Neuron (in vitro differentiated cells): ENCODE results near the gene MS4A4E.

ENCODE experiments used
- H2AFZ ChIP-seq: one replicate; pipeline ENCODE4 v1.6.1; 2013; ENCODE audit warnings: low read depth, mild to moderate bottlenecking, inconsistent platforms, low read length, moderate library complexity
- H3K27me3 ChIP-seq: one replicate; pipeline ENCODE4 v1.6.1; 2013; ENCODE audit warnings: low read length; ENCODE audit not compliant: insufficient read depth
- H3K36me3 ChIP-seq: one replicate; pipeline ENCODE4 v1.6.1; 2013; ENCODE audit warnings: low read length; ENCODE audit not compliant: insufficient read depth
- H3K4me1 ChIP-seq: one replicate; pipeline ENCODE4 v1.6.1; 2013; ENCODE audit warnings: low read length; ENCODE audit not compliant: insufficient read depth
- H3K4me3 ChIP-seq: 2 replicates; pipeline ENCODE4 v1.5.1; 2013; ENCODE audit warnings: mild to moderate bottlenecking, low read length, moderate library complexity
- H3K9me3 ChIP-seq: one replicate; pipeline ENCODE4 v1.6.1; 2013; ENCODE audit warnings: low read length

Gene MS4A4E

DNA sequence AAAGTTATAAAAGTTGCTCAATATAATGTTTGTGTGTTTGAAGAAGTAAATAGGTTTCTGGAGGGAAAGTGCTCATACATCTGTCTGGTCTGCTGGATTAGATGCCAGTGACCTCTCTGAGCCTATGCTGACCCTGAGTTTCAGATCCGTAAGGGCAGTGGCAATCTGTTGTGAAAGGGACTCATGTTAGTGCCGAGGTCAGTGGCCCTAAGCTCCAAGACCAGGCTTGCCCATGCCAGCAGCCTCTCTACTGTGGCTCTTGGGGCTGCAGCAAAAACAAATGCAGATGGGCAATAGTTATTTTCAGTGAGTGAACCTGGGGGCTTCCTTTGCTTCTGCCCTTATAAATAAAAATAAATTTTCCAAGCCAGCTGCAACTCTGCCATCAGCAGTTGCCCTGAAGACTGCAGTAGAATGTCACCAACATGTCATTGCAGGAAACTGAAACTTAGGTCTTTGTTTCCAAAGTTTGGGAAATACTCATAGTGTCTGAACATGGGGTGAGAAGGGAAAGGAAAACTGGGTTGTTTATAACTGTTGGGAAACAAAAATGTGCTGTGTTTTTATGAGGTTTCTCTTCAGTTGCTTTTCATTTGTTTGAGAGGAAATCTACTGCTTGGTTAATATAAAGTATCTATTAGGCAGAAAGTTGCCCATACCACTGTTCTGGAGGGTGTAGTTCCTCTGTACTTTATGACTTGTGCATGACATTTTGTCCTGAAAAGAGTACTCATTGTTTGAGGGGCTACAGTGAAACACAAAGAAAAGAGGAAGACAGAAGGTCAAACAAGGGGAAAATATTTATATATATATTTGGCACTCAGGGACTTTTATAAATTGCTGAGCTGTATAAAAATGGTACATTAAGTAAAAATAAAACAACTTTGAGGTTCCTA, 9.5 kb upstream of the MS4A4E start:
- Histone ChIP-seq H3K9me3 (no peaks in the 10 kb centered on the region), H3K27me3 (peaks cover 3% of the 10 kb centered on the region)

DNA sequence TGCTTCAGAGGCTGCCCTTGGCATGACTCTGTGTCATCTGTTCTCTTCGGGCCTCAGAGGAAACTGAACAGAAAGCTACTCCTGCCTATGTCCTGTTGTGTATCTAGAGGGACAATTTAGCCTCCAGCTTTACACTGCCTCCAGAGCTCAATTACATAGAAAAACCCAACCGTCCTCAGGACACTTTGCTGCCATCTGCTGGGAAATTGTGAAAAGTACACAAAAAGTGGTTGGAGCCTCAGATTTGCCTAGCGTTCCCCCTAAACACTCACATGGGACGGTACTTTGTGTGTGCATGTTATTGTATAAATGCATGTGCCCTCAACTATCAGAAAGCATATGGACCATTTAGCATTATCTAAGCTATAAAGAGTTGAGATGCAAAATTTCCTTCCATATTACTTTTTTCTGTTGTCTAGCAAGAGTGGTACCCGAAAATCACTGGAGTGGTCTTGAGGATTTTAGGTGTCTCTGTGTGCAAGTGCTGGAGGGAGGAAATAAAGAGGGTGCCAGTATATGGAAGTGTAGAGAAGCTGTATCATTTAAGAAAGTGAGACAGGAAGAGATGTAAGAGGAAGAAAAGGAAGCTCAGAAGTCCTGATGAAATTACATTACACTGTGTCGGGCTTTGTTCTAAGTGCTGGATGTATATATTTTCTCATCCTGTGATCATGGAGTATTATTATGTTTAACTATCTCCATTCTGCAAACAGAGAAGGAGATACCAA, 8.7 kb upstream of the MS4A4E start:
- Histone ChIP-seq H3K36me3 (no peaks in the 10 kb centered on the region), H3K4me3 (no peak overlapping the region), H3K27me3 (peaks cover 3% of the 10 kb centered on the region), H3K9me3 (no peaks in the 10 kb centered on the region), H2AFZ (no peak overlapping the region), H3K4me1 (no peaks in the 10 kb centered on the region)

More for the DNA sequence above, 9.5 kb upstream of the MS4A4E start:
- Histone ChIP-seq H3K4me3 (no peak overlapping the region), H3K36me3 (no peaks in the 10 kb centered on the region), H2AFZ (no peak overlapping the region), H3K4me1 (no peaks in the 10 kb centered on the region)

- peaks cover 5% of the 10 kb centered on the region for H3K27me3 ChIP-seq
- no peaks in the 10 kb centered on the region for H3K9me3 ChIP-seq
- H3K4me1 ChIP-seq = no peaks in the 10 kb centered on the region
- H3K36me3 ChIP-seq = no peaks in the 10 kb centered on the region
- H2AFZ ChIP-seq = no peak overlapping the region
- no peak overlapping the region for H3K4me3 ChIP-seq
Measured at GRCh38 chr11:60241786-60242185, 1.2 kb downstream of the MS4A4E start.

DNA sequence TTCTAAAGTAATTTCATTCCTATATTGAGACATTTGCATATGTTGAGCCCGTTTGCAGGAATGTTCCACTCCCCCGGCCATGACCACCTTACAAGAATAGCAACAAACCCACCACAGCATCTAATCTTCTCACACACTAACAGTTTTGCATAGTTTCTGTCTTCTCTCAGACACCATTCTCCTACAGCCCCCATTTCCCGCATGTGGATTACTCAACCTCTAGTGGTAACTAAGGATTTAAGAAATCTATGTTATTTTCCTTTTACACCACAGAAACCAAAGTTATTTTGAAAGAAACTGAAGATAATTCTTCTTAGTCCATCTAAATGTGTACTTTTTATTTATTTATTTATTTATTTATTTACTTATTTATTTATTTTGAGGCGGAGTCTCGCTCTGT, 2.3 kb downstream of the MS4A4E start:
- H3K4me3 ChIP-seq = no peak overlapping the region
- H3K27me3 ChIP-seq = peaks cover 5% of the 10 kb centered on the region
- H3K4me1 ChIP-seq = no peaks in the 10 kb centered on the region
- H2AFZ ChIP-seq = no peak overlapping the region
- H3K36me3 ChIP-seq = no peaks in the 10 kb centered on the region
- H3K9me3 ChIP-seq = no peaks in the 10 kb centered on the region

DNA sequence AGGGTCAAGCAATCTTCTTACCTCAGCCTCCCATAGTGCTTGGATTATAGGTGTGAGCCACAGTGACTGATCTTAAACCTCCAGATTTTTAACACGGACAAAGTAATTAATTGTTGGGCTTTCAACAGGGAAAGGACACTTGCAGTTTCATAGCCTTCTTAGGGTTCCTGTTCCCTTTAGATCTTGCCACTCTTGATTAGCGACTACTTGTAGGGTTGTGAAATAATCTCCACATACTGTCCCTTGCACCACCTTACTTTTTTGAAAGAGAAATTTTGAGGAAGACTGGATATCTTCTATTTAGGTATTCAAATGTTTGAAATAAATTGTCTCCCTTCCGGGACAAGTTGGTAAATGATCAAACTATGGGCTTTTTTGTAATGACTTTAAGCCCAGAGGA, 7.6 kb downstream of the MS4A4E start:
- Histone ChIP-seq H2AFZ (no peak overlapping the region), H3K4me1 (no peaks in the 10 kb centered on the region), H3K27me3 (peaks cover 3% of the 10 kb centered on the region), H3K36me3 (no peaks in the 10 kb centered on the region), H3K9me3 (no peaks in the 10 kb centered on the region), H3K4me3 (no peak overlapping the region)

- Histone ChIP-seq H3K4me1 (peaks cover 6% of the 10 kb centered on the region), H2AFZ (no peak overlapping the region), H3K4me3 (no peak overlapping the region), H3K9me3 (no peaks in the 10 kb centered on the region), H3K27me3 (peaks cover 3% of the 10 kb centered on the region), H3K36me3 (no peaks in the 10 kb centered on the region)
Measured at GRCh38 chr11:60230681-60231080, 12.3 kb downstream of the MS4A4E start.

GRCh38 chr11:60222141-60222540, 20.8 kb downstream of the MS4A4E start:
- H3K36me3 ChIP-seq = no peaks in the 10 kb centered on the region
- H3K9me3 ChIP-seq = no peaks in the 10 kb centered on the region
- H3K4me3 ChIP-seq = no peak overlapping the region
- H2AFZ ChIP-seq = no peak overlapping the region
- no peaks in the 10 kb centered on the region for H3K4me1 ChIP-seq
- H3K27me3 ChIP-seq = peaks cover 4% of the 10 kb centered on the region

DNA sequence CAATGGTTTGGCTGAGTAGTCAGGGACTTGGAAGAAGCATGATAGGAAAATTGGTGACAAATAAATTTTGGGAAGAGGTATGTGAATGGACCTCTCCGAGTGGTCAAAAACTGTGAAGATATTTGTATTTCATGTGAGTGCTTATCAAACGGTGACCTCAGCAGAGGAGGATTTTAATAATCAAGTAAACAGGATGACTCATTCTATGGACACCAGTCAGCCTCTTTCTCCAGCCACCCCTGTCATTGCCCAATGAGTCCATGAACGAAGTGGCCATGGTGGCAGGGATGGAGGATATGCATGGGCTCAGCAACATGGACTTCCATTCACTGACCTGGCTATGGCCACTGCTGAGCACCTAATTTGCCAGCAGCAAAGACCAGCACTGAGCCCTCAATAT, 21.2 kb downstream of the MS4A4E start:
- no peak overlapping the region for H2AFZ ChIP-seq
- no peaks in the 10 kb centered on the region for H3K36me3 ChIP-seq
- H3K27me3 ChIP-seq = peaks cover 4% of the 10 kb centered on the region
- no peaks in the 10 kb centered on the region for H3K4me1 ChIP-seq
- no peak overlapping the region for H3K4me3 ChIP-seq
- no peaks in the 10 kb centered on the region for H3K9me3 ChIP-seq

DNA sequence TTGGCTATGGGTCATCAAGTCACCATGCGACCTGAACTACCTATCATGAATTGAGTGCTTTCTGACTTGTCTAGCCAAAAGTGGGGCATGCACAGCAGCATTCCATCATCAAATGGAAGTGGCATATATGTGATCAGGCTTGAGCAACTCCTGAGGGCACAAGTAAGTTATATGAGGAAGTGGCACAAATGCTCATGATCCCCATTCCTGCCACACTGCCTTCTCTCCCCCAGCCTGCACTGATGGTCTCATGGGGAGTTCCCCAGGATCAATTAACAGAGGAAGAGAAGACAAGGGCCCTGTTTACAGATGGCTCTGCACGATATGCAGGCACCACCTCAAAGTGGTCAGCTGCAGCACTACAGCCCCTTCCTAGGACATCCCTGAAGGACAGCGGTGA, 21.8 kb downstream of the MS4A4E start:
- H3K4me1 ChIP-seq = no peaks in the 10 kb centered on the region
- H2AFZ ChIP-seq = no peak overlapping the region
- no peak overlapping the region for H3K4me3 ChIP-seq
- no peaks in the 10 kb centered on the region for H3K36me3 ChIP-seq
- peaks cover 4% of the 10 kb centered on the region for H3K27me3 ChIP-seq
- H3K9me3 ChIP-seq = no peaks in the 10 kb centered on the region

DNA sequence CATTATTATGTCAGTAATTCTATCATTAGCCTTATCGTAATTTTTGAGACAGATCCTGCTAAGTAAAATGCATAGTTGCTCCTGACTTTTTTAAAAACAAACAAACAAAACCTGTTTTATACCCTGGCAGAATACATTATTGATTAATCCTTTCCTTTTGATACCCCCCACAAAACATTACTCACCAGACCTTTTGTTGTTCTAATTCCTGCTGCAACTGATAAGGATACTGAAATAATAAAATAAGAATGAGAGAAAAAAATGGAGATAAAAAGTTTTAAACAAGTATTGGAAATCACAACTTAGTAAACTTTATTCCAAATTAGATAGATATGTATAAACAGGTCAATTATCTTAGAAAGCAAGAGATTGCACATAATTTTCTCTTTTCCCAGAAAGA, 28.6 kb downstream of the MS4A4E start:
- H3K27me3 ChIP-seq = no peaks in the 10 kb centered on the region
- no peaks in the 10 kb centered on the region for H3K9me3 ChIP-seq
- H3K4me1 ChIP-seq = no peaks in the 10 kb centered on the region
- no peak overlapping the region for H3K4me3 ChIP-seq
- H2AFZ ChIP-seq = no peak overlapping the region
- H3K36me3 ChIP-seq = no peaks in the 10 kb centered on the region

DNA sequence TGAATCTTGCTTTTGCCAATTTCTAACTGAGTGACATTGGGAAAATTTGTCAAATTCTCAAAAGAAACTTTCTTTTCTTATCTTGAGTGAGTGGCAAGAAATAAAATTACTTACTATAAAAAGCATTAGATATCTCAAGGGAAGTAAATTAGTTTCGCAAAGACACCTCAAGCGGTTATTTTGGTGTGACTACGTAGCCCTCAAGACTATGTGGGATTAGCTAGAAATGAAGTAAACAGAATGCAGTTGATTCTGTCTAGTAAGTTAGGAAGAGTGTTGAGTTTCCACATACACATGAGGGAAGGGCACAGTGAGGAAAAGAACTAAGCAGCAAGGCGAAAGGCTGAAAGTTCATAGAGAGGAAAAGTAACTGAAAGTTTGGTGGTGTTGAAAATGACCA, 31.7 kb downstream of the MS4A4E start:
- H3K4me3 ChIP-seq = no peak overlapping the region
- no peaks in the 10 kb centered on the region for H3K36me3 ChIP-seq
- no peaks in the 10 kb centered on the region for H3K27me3 ChIP-seq
- no peaks in the 10 kb centered on the region for H3K9me3 ChIP-seq
- H3K4me1 ChIP-seq = peaks cover 10% of the 10 kb centered on the region
- no peak overlapping the region for H2AFZ ChIP-seq

DNA sequence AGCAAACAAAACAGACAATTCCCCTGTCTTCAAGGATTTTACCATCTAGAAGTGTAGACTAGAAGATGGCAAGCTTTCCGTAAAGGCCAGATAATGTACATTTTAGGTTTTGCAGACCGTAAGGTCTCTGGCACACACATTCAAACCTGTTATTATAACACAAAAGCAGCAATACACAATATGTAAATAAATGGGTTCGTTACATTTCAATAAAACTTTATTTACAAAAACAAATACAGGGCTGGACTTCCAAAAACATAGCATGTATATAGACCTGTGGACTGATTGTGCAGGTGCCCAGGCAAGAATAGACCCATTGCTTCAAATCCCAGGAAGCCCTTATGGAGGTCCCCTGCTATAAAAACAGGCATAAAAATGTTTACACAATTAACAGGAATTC, 33.0 kb downstream of the MS4A4E start:
- Histone ChIP-seq H3K9me3 (no peaks in the 10 kb centered on the region), H3K4me3 (no peak overlapping the region), H2AFZ (no peak overlapping the region), H3K27me3 (no peaks in the 10 kb centered on the region), H3K4me1 (peaks cover 10% of the 10 kb centered on the region), H3K36me3 (no peaks in the 10 kb centered on the region)

DNA sequence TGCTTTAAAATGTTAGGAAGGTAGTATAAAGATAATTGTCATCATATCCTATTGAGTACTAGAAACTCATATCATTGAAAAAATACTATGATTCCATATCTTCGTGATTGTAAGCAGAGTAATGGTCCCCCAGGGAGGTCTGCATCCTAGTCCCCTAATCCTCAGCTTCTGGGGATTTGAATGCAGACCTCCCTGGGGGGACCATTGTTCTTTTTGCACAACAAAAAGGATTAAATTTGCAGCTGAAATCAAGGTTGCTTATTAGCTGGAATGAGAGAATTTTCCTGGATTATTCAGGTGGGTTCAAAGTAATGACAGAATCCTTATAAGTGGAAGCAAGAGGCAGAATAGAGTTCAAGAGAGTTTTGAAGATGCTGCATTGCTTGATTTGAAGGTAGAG, 34.0 kb downstream of the MS4A4E start:
- H2AFZ ChIP-seq = no peak overlapping the region
- no peaks in the 10 kb centered on the region for H3K9me3 ChIP-seq
- H3K27me3 ChIP-seq = no peaks in the 10 kb centered on the region
- H3K36me3 ChIP-seq = no peaks in the 10 kb centered on the region
- H3K4me3 ChIP-seq = no peak overlapping the region
- peaks cover 10% of the 10 kb centered on the region for H3K4me1 ChIP-seq
